HEK293 (cell line): ENCODE data around the gene KCNMA1.
"Not testable (repeated sequence)": the region's sequence is repeated elsewhere in the genome, so short reads cannot be mapped to it uniquely, and the experiment has no call there.

Experiments used
- CTCF ChIA-PET: fragments of 350-600 bp; formaldehyde crosslinking; extraction: SDS; loops from one replicate; lab custom pipeline; 2021; ENCODE audit warnings: antibody characterized with exemption; lab: Yijun Ruan, JAX
- POLR2A ChIA-PET: fragments of 300-600 bp; formaldehyde crosslinking; extraction: SDS; loops from one replicate; lab custom pipeline; 2020; ENCODE audit warnings: antibody characterized with exemption, inconsistent platforms; lab: Yijun Ruan, JAX
- H3K27ac ChIP-seq: fragments of 200-500 bp; sonication (Bioruptor generic); 2 replicates; pipeline ENCODE4 v1.5.1; 2014; ENCODE audit warnings: low read depth, low read length, control low read depth, inconsistent platforms; ENCODE audit errors: extremely low read depth
- H3K36me3 ChIP-seq, 2 experiments: fragments of 200-500 bp in 1 of 2; sonication (Bioruptor generic) in 1 of 2; 1 replicate in 1 of 2; 2 replicates in 1 of 2; pipeline ENCODE4 v1.5.1; 2014 to 2017; ENCODE audit warnings: inconsistent platforms in 2 of 2, low read length in 2 of 2; ENCODE audit not compliant: control insufficient read depth in 2 of 2, insufficient read depth in 1 of 2
- H3K4me1 ChIP-seq: fragments of 200-500 bp; sonication (Bioruptor generic); 2 replicates; pipeline ENCODE4 v1.5.1; 2014; ENCODE audit warnings: mild to moderate bottlenecking, low read length, inconsistent platforms; ENCODE audit not compliant: control insufficient read depth, insufficient read depth
- H3K4me3 ChIP-seq: 2 replicates; pipeline ENCODE4 v1.5.1; 2011; ENCODE audit warnings: low read depth, mild to moderate bottlenecking, control low read depth, low read length, moderate library complexity
- H3K9me3 ChIP-seq: fragments of 200-500 bp; sonication (Bioruptor generic); 2 replicates; pipeline ENCODE4 v1.5.1; 2014; ENCODE audit warnings: low read depth, low read length, inconsistent platforms; ENCODE audit not compliant: control insufficient read depth, insufficient read depth
- IKZF3 ChIP-seq: fragments of 450-650 bp; IDR thresholded peaks from 2 replicates; pipeline ENCODE4 v1.5.0; 2018; ENCODE audit warnings: missing biosample characterization, mild to moderate bottlenecking, missing genetic modification characterization, moderate library complexity
- RBAK ChIP-seq: fragments of 450-650 bp; formaldehyde crosslinking; IDR thresholded peaks from 2 replicates; pipeline ENCODE4 v1.5.1; 2016; ENCODE audit warnings: missing biosample characterization, missing genetic modification characterization
- SETDB1 ChIP-seq: IDR thresholded peaks from one replicate; pipeline ENCODE4 v1.6.1; 2017; ENCODE audit warnings: mild to moderate bottlenecking, low read length, moderate library complexity, mixed read lengths; ENCODE audit not compliant: insufficient read length
- ZFP37 ChIP-seq: fragments of 450-650 bp; formaldehyde crosslinking; IDR thresholded peaks from 2 replicates; pipeline ENCODE4 v1.5.1; 2016; ENCODE audit warnings: missing biosample characterization, missing genetic modification characterization
- ZNF155 ChIP-seq: fragments of 450-650 bp; formaldehyde crosslinking; IDR thresholded peaks from 2 replicates; pipeline ENCODE4 v1.5.1; 2016; ENCODE audit warnings: missing biosample characterization, missing genetic modification characterization
- ZNF16 ChIP-seq: fragments of 450-650 bp; formaldehyde crosslinking; IDR thresholded peaks from 2 replicates; pipeline ENCODE4 v1.5.1; 2016; ENCODE audit warnings: low read depth, missing biosample characterization, missing genetic modification characterization
- ZNF175 ChIP-seq: fragments of 450-650 bp; formaldehyde crosslinking; IDR thresholded peaks from 2 replicates; pipeline ENCODE4 v1.5.1; 2016; ENCODE audit warnings: missing biosample characterization, missing genetic modification characterization
- ZNF19 ChIP-seq: fragments of 450-650 bp; formaldehyde crosslinking; IDR thresholded peaks from 2 replicates; pipeline ENCODE4; 2016; ENCODE audit warnings: missing biosample characterization, missing genetic modification characterization, low read depth
- ZNF214 ChIP-seq: fragments of 450-650 bp; formaldehyde crosslinking; IDR thresholded peaks from 2 replicates; pipeline ENCODE4 v1.5.1; 2017; ENCODE audit warnings: missing biosample characterization, mild to moderate bottlenecking, missing genetic modification characterization, borderline replicate concordance
- ZNF292 ChIP-seq: fragments of 450-650 bp; formaldehyde crosslinking; IDR thresholded peaks from 2 replicates; pipeline ENCODE4 v1.5.1; 2016; ENCODE audit warnings: low read depth, missing biosample characterization, missing genetic modification characterization, borderline replicate concordance
- ZNF324 ChIP-seq: fragments of 450-650 bp; formaldehyde crosslinking; IDR thresholded peaks from 2 replicates; pipeline ENCODE4 v1.5.1; 2016; ENCODE audit warnings: missing biosample characterization, missing genetic modification characterization
- ZNF571 ChIP-seq: fragments of 450-650 bp; formaldehyde crosslinking; IDR thresholded peaks from 2 replicates; pipeline ENCODE4 v1.5.0; 2017; ENCODE audit warnings: missing biosample characterization, missing genetic modification characterization
- ZNF664 ChIP-seq: fragments of 450-650 bp; formaldehyde crosslinking; IDR thresholded peaks from 2 replicates; pipeline ENCODE4 v1.5.1; 2016; ENCODE audit warnings: missing biosample characterization, missing genetic modification characterization
- ZNF776 ChIP-seq: fragments of 450-650 bp; formaldehyde crosslinking; IDR thresholded peaks from 2 replicates; pipeline ENCODE4 v1.5.0; 2017; ENCODE audit warnings: missing biosample characterization, missing genetic modification characterization, borderline replicate concordance
- TF ChIP-seq, protein P1 (sequence below): fragments of 450-650 bp; IDR thresholded peaks from 2 replicates; pipeline ENCODE4 v1.5.1; 2018; ENCODE audit warnings: missing biosample characterization, mild to moderate bottlenecking, missing genetic modification characterization
- TF ChIP-seq, protein P2 (sequence below): fragments of 450-650 bp; formaldehyde crosslinking; IDR thresholded peaks from 2 replicates; pipeline ENCODE4 v1.5.1; 2016; ENCODE audit warnings: missing biosample characterization, missing genetic modification characterization

The KCNMA1 gene

DNA sequence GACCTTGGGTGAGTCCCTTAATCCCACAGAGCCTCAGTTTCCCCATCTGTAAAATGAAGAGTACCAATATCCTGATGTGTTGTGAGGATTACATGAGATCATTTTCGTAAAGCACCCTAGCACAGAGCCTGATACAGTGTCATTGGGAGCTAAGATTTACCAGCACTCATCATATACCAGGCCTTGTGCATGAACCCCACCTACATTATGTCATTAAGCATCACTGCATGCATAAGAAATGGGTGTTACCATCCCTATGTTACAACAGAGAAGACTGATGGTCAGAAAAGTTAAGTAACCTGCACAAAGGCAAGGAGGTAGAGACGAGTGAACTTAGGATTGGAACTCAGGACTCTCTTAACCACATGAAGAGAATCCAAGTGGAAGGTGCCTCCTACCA is 290.6 kb downstream of the KCNMA1 start:
- no peak overlapping the region for H3K4me3 ChIP-seq
- ChIA-PET POLR2A (no interaction called here), CTCF (interaction anchor here (0.9 kb wide), 1 partner anchor 181 kb away, joined by 3 read pairs; no protein-coding TSS in a partner anchor)
- no peaks in the 10 kb centered on the region for H3K9me3 ChIP-seq
- TF ChIP-seq ZNF214 (tag by site-specific recombination) = no peak
- TF ChIP-seq, protein P1, sequence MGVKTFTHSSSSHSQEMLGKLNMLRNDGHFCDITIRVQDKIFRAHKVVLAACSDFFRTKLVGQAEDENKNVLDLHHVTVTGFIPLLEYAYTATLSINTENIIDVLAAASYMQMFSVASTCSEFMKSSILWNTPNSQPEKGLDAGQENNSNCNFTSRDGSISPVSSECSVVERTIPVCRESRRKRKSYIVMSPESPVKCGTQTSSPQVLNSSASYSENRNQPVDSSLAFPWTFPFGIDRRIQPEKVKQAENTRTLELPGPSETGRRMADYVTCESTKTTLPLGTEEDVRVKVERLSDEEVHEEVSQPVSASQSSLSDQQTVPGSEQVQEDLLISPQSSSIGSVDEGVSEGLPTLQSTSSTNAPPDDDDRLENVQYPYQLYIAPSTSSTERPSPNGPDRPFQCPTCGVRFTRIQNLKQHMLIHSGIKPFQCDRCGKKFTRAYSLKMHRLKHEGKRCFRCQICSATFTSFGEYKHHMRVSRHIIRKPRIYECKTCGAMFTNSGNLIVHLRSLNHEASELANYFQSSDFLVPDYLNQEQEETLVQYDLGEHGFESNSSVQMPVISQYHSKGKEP (tag by site-specific recombination) = no peak
- TF ChIP-seq IKZF3 = no peak
- TF ChIP-seq ZNF776 (tag by site-specific recombination) = no peak
- TF ChIP-seq ZNF292 = no peak
- TF ChIP-seq ZNF155 = no peak
- no peaks in the 10 kb centered on the region for H3K36me3 ChIP-seq
- H3K4me1 ChIP-seq = peaks cover 11% of the 10 kb centered on the region
- H3K27ac ChIP-seq = no peak overlapping the region

DNA sequence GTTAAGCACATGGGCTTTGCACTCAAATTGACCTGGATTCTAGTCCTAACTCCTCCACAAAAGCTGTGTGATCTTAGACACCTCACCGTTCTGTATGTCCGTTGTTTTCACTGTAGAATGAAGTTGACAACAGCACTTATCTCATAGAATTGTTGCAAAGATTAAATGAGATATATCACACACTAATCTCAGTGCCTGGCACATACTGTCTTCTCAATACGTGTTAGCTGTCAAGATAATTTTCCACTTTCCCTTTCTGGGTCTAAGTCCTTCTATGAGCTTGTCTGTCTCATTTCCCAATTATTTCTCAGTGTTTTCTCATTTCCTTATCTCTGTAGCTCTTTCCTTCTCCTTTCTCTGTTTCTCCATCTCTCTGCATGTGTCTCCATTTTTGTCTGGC is 296.6 kb downstream of the KCNMA1 start:
- no peak overlapping the region for H3K27ac ChIP-seq
- no peaks in the 10 kb centered on the region for H3K4me1 ChIP-seq
- no peak for TF ChIP-seq ZNF324 (tag by site-specific recombination)
- TF ChIP-seq ZNF664 = peak; percentile 87
- H3K36me3 ChIP-seq = no peaks in the 10 kb centered on the region
- ChIA-PET POLR2A (no interaction called here), CTCF (no interaction called here)
- H3K4me3 ChIP-seq = no peak overlapping the region
- H3K9me3 ChIP-seq = no peaks in the 10 kb centered on the region

- CTCF ChIA-PET = interaction anchor here (0.6 to 0.7 kb wide), 2 partner anchors 14 to 1121 kb away, joined by 3 to 4 read pairs; no protein-coding TSS in a partner anchor
- H3K4me3 ChIP-seq, POLR2A ChIA-PET, H3K36me3 ChIP-seq, H3K27ac ChIP-seq, H3K9me3 ChIP-seq, H3K4me1 ChIP-seq: not testable (repeated sequence)
Observed at GRCh38 chr10:77339872-77340271, 297.7 kb downstream of the KCNMA1 start.

DNA sequence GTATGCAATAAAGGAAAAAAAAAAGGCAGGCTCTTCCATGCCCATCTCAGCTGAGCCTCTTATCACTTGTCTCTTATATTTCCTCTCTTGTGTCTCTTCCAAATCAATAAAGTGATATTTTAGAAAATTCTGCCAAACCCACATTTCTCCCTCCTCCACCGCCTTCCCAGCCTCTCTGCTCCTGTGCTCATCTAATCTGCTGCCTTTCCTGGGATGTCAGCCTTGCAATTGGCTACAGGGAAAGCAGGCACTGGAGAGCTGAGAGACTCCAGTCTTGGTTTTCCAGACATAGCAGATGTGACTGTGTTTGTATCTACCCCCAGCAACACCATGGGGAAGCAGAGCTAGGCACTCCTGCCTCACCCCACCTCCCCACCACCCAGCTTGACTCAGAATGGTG is 298.4 kb downstream of the KCNMA1 start:
- H3K4me3 ChIP-seq = no peak overlapping the region
- H3K9me3 ChIP-seq = no peaks in the 10 kb centered on the region
- H3K4me1 ChIP-seq = no peaks in the 10 kb centered on the region
- ChIA-PET POLR2A (no interaction called here), CTCF (interaction anchor here (0.6 to 0.7 kb wide), 2 partner anchors 305 to 1120 kb away, joined by 3 to 4 read pairs; no protein-coding TSS in a partner anchor)
- H3K27ac ChIP-seq = no peak overlapping the region
- TF ChIP-seq ZNF155 (no peak), ZFP37 (tag by site-specific recombination) (no peak), SETDB1 (no peak), ZNF175 (no peak), RBAK (tag by site-specific recombination) (no peak), ZNF571 (tag by site-specific recombination) (no peak), ZNF19 (tag by site-specific recombination) (no peak), ZNF16 (tag by site-specific recombination) (no peak)
- TF ChIP-seq, protein P2, sequence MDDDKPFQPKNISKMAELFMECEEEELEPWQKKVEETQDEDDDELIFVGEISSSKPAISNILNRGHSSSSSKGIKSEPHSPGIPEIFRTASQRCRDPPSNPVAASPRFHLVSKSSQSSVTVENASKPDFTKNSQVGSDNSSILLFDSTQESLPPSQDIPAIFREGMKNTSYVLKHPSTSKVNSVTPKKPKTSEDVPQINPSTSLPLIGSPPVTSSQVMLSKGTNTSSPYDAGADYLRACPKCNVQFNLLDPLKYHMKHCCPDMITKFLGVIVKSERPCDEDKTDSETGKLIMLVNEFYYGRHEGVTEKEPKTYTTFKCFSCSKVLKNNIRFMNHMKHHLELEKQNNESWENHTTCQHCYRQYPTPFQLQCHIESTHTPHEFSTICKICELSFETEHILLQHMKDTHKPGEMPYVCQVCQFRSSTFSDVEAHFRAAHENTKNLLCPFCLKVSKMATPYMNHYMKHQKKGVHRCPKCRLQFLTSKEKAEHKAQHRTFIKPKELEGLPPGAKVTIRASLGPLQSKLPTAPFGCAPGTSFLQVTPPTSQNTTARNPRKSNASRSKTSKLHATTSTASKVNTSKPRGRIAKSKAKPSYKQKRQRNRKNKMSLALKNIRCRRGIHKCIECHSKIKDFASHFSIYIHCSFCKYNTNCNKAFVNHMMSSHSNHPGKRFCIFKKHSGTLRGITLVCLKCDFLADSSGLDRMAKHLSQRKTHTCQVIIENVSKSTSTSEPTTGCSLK (tag by site-specific recombination) = no peak
- H3K36me3 ChIP-seq = no peaks in the 10 kb centered on the region
